ENCODE measurements around the gene ANKRD34B. TPM values are rescaled to one million over a fixed set of nuclear protein-coding genes. Genes with fewer than 3 reads are reported as not detected.

ANKRD34B gene
- total RNA-seq, 2 donors from 2014 or later: 0.20 to 0.49 TPM

DNA sequence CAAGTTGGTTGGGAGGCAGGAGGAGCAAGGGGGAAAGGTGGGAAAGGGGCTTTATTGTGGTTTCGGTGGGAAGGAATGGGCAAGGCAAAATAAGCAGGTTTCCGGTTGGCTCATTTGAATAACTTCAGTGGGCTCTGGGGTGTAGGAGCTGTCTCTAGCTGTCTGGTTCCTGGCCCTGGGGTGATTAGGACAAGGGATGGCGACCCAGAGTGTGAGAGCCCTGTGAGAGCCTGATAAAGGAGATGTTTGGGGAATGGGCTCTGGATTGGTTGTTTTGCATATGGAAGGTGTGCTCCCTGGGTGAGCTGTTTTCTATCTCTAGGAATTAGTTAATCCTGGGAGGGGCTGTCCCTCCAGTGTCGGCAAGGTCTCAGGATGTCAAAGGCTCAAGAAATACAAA lies 15.4 kb downstream of the ANKRD34B start:
- no peak overlapping the region for H3K27ac Mint-ChIP-seq
- DNase-seq: peak; percentile 85
- Histone ChIP-seq H3K9ac (ENCODE audit: extremely low read depth, low read length, poor library complexity, severe bottlenecking) (no peak overlapping the region), H3K4me1 (ENCODE audit: control insufficient read depth, insufficient read depth, low read length) (no peaks in the 10 kb centered on the region), H3K27ac (ENCODE audit: low read depth, low read length) (no peak overlapping the region), H3K36me3 (ENCODE audit: control insufficient read depth, insufficient read depth, low read length) (no peaks in the 10 kb centered on the region), H3K27me3 (ENCODE audit: control insufficient read depth, insufficient read depth, low read length, poor library complexity, severe bottlenecking) (no peaks in the 10 kb centered on the region), H3K4me3 (ENCODE audit: low read length) (no peak overlapping the region), H3K9me3 (ENCODE audit: control insufficient read depth, low read length) (no peaks in the 10 kb centered on the region)
- no peaks in the 10 kb centered on the region for H3K36me3 Mint-ChIP-seq (ENCODE audit: low read depth)
- H3K4me3 Mint-ChIP-seq: no peak overlapping the region
- H3K9me3 Mint-ChIP-seq: no peaks in the 10 kb centered on the region
- H3K27me3 Mint-ChIP-seq (ENCODE audit: insufficient read depth): peaks cover 33% of the 10 kb centered on the region
- TF ChIP-seq, protein P1, sequence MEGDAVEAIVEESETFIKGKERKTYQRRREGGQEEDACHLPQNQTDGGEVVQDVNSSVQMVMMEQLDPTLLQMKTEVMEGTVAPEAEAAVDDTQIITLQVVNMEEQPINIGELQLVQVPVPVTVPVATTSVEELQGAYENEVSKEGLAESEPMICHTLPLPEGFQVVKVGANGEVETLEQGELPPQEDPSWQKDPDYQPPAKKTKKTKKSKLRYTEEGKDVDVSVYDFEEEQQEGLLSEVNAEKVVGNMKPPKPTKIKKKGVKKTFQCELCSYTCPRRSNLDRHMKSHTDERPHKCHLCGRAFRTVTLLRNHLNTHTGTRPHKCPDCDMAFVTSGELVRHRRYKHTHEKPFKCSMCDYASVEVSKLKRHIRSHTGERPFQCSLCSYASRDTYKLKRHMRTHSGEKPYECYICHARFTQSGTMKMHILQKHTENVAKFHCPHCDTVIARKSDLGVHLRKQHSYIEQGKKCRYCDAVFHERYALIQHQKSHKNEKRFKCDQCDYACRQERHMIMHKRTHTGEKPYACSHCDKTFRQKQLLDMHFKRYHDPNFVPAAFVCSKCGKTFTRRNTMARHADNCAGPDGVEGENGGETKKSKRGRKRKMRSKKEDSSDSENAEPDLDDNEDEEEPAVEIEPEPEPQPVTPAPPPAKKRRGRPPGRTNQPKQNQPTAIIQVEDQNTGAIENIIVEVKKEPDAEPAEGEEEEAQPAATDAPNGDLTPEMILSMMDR (conservative IDR thresholded peaks at IDR 0.05): no peak
- WGBS, 2 experiments (ENCODE audit: insufficient coverage in 1 of 2, insufficient read length in 1 of 2): 50 to 56% methylated on average over 1 to 4 of the region's 4 CpGs
- H3K4me1 Mint-ChIP-seq: peaks cover 8% of the 10 kb centered on the region

DNA sequence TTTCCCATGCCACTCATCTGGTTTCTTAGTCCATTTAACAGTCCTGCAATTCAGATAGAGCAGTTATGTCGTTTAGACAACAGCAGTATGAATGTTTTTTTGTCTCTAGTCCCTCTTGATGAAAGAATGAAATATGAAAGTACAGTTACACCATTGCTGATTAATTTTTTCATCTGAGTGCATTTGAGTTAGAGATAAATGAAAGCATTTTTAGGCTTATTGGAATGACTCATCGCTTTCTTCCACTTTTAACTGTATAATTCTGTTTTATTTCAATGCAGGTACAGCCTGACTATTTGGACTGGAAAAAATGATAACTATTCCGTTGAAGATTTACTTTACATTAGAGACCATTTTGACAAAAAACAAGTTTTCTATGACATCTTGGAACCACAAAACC lies 28.7 kb downstream of the ANKRD34B start:
- no peaks in the 10 kb centered on the region for H3K4me1 Mint-ChIP-seq
- Histone ChIP-seq H3K27me3 (ENCODE audit: control insufficient read depth, insufficient read depth, low read length, poor library complexity, severe bottlenecking) (no peaks in the 10 kb centered on the region), H3K27ac (ENCODE audit: low read depth, low read length) (no peak overlapping the region), H3K4me1 (ENCODE audit: control insufficient read depth, insufficient read depth, low read length) (no peaks in the 10 kb centered on the region), H3K4me3 (ENCODE audit: low read length) (no peak overlapping the region), H3K9ac (ENCODE audit: extremely low read depth, low read length, poor library complexity, severe bottlenecking) (no peak overlapping the region), H3K9me3 (ENCODE audit: control insufficient read depth, low read length) (no peaks in the 10 kb centered on the region), H3K36me3 (ENCODE audit: control insufficient read depth, insufficient read depth, low read length) (no peaks in the 10 kb centered on the region)
- TF ChIP-seq, protein P1 (conservative IDR thresholded peaks at IDR 0.05): no peak
- H3K4me3 Mint-ChIP-seq: no peak overlapping the region
- no peak for DNase-seq
- peaks cover 6% of the 10 kb centered on the region for H3K9me3 Mint-ChIP-seq
- WGBS, 2 experiments (ENCODE audit: insufficient coverage in 1 of 2, insufficient read length in 1 of 2): 96 to 100% methylated on average over 2 to 3 of the region's 3 CpGs
- no peak overlapping the region for H3K27ac Mint-ChIP-seq
- H3K27me3 Mint-ChIP-seq (ENCODE audit: insufficient read depth): peaks cover 2% of the 10 kb centered on the region
- H3K36me3 Mint-ChIP-seq (ENCODE audit: low read depth): no peaks in the 10 kb centered on the region

DNA sequence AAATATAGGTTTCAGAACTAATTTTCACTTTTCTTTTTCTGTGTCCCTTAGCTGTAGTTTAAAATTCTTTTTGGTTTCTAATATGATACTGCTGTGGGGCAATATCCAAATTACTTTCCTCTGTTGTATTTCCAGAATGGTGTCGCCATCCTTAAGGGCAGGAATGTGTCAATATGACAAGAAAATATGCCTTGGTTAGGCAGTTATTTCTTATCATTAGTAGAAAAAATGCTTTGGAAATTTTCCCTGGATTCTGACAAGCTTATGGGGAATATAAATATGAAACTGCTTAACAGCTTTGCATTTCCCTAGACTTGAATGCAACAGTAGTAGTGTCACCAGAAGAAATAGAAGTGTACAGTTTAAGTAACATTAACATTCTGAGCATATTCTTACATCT lies 29.4 kb downstream of the ANKRD34B start:
- Mint-ChIP-seq H3K27ac (no peak overlapping the region), H3K4me1 (no peaks in the 10 kb centered on the region), H3K36me3 (ENCODE audit: low read depth) (no peaks in the 10 kb centered on the region), H3K27me3 (ENCODE audit: insufficient read depth) (peaks cover 2% of the 10 kb centered on the region), H3K9me3 (peaks cover 6% of the 10 kb centered on the region), H3K4me3 (no peak overlapping the region)
- TF ChIP-seq, protein P1 (conservative IDR thresholded peaks at IDR 0.05): no peak
- no peaks in the 10 kb centered on the region for H3K4me1 ChIP-seq (ENCODE audit: control insufficient read depth, insufficient read depth, low read length)
- no peak overlapping the region for H3K9ac ChIP-seq (ENCODE audit: extremely low read depth, low read length, poor library complexity, severe bottlenecking)
- H3K27ac ChIP-seq (ENCODE audit: low read depth, low read length): no peak overlapping the region
- DNase-seq: no peak
- H3K9me3 ChIP-seq (ENCODE audit: control insufficient read depth, low read length): no peaks in the 10 kb centered on the region
- H3K36me3 ChIP-seq (ENCODE audit: control insufficient read depth, insufficient read depth, low read length): no peaks in the 10 kb centered on the region
- H3K27me3 ChIP-seq (ENCODE audit: control insufficient read depth, insufficient read depth, low read length, poor library complexity, severe bottlenecking): no peaks in the 10 kb centered on the region
- no peak overlapping the region for H3K4me3 ChIP-seq (ENCODE audit: low read length)
- WGBS, 2 experiments (ENCODE audit: insufficient coverage in 1 of 2, insufficient read length in 1 of 2): 87 to 100% methylated on average over 1 of the region's 1 CpG

Measured in endodermal cell (in vitro differentiated cells).